Measurements from ENCODE around the gene PRKD1.

Gene PRKD1

GRCh38 chr14:29536886-29537511, 390.6 kb downstream of the PRKD1 start:
- no peak overlapping the region for H3K27ac ChIP-seq
- no peak overlapping the region for H3K4me3 ChIP-seq (ENCODE audit: low read depth in 1 of 2, low read length in 1 of 2)
- no peak for TF ChIP-seq CTCF (IDR thresholded peaks at IDR 0.05)
- no peaks in the 10 kb centered on the region for H3K4me1 ChIP-seq (ENCODE audit: control insufficient read depth in 1 of 2, insufficient read depth in 1 of 2, low read depth in 1 of 2, low read length in 1 of 2)
- H3K36me3 ChIP-seq, result no peaks in the 10 kb centered on the region
- H3K27me3 ChIP-seq, result no peaks in the 10 kb centered on the region
- H3K9me3 ChIP-seq, result no peaks in the 10 kb centered on the region

GRCh38 chr14:29529418-29529817, 398.2 kb downstream of the PRKD1 start:
- Histone ChIP-seq H3K9me3 (no peaks in the 10 kb centered on the region), H3K27ac (no peak overlapping the region), H3K4me1 (ENCODE audit: control insufficient read depth in 1 of 2, insufficient read depth in 1 of 2, low read depth in 1 of 2, low read length in 1 of 2) (no peaks in the 10 kb centered on the region), H3K4me3 (ENCODE audit: low read depth in 1 of 2, low read length in 1 of 2) (no peak overlapping the region), H3K27me3 (no peaks in the 10 kb centered on the region), H3K36me3 (no peaks in the 10 kb centered on the region)
- no peak for TF ChIP-seq CTCF (IDR thresholded peaks at IDR 0.05)

GRCh38 chr14:29528889-29529288, 398.8 kb downstream of the PRKD1 start:
- Histone ChIP-seq H3K4me3 (ENCODE audit: low read depth in 1 of 2, low read length in 1 of 2) (no peak overlapping the region), H3K36me3 (no peaks in the 10 kb centered on the region), H3K27me3 (no peaks in the 10 kb centered on the region), H3K4me1 (ENCODE audit: control insufficient read depth in 1 of 2, insufficient read depth in 1 of 2, low read depth in 1 of 2, low read length in 1 of 2) (no peaks in the 10 kb centered on the region), H3K27ac (no peak overlapping the region), H3K9me3 (no peaks in the 10 kb centered on the region)
- TF ChIP-seq CTCF (IDR thresholded peaks at IDR 0.05), result no peak

- Histone ChIP-seq H3K36me3 (no peaks in the 10 kb centered on the region), H3K9me3 (no peaks in the 10 kb centered on the region), H3K4me1 (ENCODE audit: control insufficient read depth in 1 of 2, insufficient read depth in 1 of 2, low read depth in 1 of 2, low read length in 1 of 2) (no peaks in the 10 kb centered on the region), H3K27me3 (no peaks in the 10 kb centered on the region), H3K4me3 (ENCODE audit: low read depth in 1 of 2, low read length in 1 of 2) (no peak overlapping the region), H3K27ac (no peak overlapping the region)
- TF ChIP-seq CTCF (IDR thresholded peaks at IDR 0.05), result no peak
These were observed 400.4 kb downstream of the PRKD1 start for GRCh38 chr14:29527286-29527685.
